GM20000 (cell line): ENCODE results near the gene CCM2.

Experiments
- DNase-seq: peaks from one replicate; pipeline ENCODE4 v3.0.0; 2012; ENCODE audit warnings: low spot score
- CTCF ChIP-seq: IDR thresholded peaks from 2 replicates; pipeline ENCODE4 v1.5.1; 2012; ENCODE audit warnings: mild to moderate bottlenecking, control low read depth; ENCODE audit errors: extremely low read depth, missing control alignments

Gene CCM2

GRCh38 chr7:45065031-45065995 is 65.3 kb downstream of the CCM2 start:
- TF ChIP-seq CTCF = no peak
- DNase-seq = no peak

GRCh38 chr7:45066409-45066808 is 66.4 kb downstream of the CCM2 start:
- no peak for TF ChIP-seq CTCF
- no peak for DNase-seq

GRCh38 chr7:45067582-45067981 is 67.6 kb downstream of the CCM2 start:
- DNase-seq = no peak
- no peak for TF ChIP-seq CTCF

- no peak for TF ChIP-seq CTCF
- DNase-seq = no peak
Observed at GRCh38 chr7:45068236-45069023, 68.4 kb downstream of the CCM2 start.

- TF ChIP-seq CTCF = no peak
- no peak for DNase-seq
Observed at GRCh38 chr7:45069444-45070253, 69.6 kb downstream of the CCM2 start.

GRCh38 chr7:45070254-45070642 is 70.2 kb downstream of the CCM2 start:
- DNase-seq = no peak
- no peak for TF ChIP-seq CTCF
